HG03439 (cell line): ENCODE results near the gene RALGDS.

Experiments
- ATAC-seq: cut with Tn5 transposase; IDR thresholded peaks from one replicate; pipeline ENCODE4 v1.9.1; 2021; ENCODE audit warnings: mild to moderate bottlenecking, moderate library complexity; ENCODE audit not compliant: unreplicated experiment

RALGDS gene

DNA sequence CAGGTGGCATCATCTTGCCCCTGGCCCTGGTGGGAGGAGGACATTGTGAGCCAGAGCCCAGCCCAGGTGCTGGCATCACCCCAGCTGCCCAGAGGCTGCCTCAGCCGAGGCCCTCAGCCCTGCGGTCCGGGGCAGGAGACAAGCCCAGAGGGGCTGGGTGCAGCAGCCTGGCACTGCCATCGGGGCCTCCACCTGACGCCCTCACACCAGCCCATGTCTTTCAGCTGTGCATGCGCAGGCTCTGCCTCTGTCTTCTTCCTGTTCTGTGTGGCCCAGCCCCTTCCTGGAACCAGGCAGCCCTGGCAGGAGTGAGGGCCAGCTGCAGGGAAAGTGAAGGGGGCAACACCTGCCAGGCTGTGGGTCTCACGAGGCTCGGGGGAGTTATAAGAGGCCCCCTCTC lies 64.0 kb downstream of the RALGDS start:
- no peak for ATAC-seq

DNA sequence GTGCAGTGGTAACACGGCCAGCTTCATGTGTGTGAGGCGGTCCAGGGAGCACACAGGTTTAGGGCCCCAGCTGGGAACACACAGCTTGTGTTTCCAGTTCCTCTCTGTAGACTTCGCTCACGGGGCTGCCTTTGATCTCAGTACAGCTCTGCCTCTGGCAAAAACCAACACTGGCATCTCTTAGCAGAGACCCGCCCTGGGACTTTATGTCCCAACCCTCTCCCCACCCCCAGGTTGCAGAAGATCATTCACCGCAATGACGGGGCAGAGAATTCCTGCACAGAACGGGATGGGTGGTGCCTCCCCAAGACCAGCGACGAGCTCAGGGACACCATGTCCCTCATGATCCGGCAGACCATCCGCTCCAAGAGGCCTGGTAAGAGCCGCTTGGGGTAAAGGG lies 64.5 kb downstream of the RALGDS start:
- ATAC-seq: no peak

DNA sequence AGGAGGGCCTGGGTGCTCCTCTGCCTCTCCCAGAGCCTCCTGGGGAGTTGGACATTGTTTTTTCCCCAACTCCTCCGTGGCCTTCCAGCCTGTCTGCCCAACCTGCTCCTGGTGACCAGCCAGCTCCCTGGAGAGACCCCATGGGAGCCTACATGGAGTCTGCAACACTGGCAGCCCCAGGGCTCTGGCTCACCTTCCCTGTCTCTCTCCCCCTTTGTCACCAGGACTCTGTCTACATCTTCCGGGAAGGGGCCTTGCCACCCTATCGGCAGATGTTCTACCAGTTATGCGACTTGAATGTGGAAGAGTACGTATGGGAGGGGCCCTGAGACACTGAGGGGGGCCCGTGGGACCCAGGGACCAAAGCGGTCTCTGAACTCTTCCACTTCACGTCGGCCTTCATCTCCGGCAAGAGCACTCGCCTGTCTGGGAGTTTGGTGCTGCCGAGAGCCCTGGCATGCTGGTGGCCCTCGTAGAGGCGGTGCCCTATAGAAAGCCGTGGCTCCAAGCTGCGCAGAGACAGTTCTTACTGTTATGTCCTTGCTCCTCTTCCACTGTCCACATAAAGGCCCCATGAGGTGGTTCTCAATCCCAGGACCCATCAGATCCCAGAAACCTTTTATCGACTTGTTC lies 65.1 kb downstream of the RALGDS start:
- ATAC-seq: no peak

DNA sequence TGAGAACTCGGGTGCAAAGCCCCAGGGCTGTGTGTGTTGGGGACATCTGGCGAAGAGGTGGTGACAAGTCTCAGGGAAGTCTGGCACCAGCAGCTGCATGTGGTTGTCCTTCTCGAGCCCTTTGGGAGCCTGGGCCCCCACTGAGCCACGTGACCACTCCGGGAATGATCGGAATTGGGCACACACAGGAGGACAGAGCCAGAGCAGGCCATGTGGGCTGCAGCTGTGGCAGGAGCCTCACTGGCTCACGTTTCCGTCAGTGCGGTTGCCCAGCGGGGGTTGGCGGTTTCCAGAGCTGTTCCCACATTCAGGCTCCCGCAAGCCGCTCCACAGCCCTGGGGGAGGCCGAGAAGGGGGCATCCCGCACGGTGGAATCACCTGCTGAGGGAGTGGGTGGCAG lies 66.1 kb downstream of the RALGDS start:
- ATAC-seq: no peak

DNA sequence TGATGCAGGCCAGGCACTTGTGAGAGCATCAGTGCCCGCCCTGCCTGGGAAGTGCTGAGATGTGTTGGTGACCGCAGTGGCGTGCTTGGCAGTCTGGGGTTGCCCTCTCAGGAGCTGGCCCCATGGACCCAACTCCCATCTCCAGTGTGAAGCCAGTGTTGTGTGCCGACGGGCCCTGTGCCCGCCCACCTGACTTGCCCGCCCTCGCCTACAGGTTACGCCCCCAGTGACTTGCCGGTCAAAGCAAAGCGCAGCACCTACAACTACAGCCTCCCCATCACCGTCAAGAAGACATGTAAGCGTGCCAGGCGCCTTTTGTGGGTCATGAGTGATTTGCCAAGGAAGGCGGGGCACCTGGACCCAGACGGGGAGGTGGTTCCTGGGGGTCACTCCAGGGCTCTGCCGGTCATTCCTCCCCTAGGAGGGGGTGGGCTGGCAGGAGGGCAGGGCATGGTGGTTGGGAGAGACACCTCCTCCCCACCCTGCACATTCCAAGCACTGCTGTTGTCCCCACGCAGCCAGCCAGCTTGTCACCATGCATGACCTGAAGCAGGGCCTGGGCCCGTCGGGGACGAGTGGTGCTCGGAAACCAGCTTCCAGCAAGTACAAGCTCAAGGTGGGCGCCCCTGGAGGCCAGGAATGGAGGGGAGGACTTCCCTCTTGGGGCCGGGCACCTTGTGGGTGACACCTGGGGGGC lies 66.7 kb downstream of the RALGDS start:
- no peak for ATAC-seq

DNA sequence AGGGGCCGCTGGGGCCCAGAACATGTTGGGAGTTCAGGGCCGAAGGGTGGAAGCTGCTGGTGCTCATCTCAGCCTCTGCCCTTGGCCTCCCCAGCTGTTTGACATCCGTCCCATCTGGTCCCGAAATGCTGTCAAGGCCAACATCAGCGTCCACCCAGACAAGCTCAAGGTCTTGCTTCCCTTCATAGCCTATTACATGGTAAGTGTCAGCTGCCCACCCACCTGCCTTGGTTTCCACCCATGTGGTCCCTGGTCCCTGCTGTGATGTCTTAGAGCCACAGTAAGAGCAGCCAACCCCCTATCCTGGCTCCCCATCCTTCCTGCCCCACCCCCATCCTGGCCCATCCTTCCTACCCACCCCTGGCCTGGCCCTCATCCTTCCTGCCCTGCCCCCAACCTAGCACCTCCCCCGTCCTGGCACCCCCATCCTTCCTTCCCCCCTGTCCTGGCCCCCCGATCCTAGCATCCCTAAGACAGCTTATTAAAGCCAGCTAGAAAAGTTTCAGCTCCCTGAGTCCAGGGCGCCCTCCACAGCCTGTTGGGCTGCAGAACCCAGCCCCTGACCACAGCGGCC lies 69.0 kb downstream of the RALGDS start:
- no peak for ATAC-seq

DNA sequence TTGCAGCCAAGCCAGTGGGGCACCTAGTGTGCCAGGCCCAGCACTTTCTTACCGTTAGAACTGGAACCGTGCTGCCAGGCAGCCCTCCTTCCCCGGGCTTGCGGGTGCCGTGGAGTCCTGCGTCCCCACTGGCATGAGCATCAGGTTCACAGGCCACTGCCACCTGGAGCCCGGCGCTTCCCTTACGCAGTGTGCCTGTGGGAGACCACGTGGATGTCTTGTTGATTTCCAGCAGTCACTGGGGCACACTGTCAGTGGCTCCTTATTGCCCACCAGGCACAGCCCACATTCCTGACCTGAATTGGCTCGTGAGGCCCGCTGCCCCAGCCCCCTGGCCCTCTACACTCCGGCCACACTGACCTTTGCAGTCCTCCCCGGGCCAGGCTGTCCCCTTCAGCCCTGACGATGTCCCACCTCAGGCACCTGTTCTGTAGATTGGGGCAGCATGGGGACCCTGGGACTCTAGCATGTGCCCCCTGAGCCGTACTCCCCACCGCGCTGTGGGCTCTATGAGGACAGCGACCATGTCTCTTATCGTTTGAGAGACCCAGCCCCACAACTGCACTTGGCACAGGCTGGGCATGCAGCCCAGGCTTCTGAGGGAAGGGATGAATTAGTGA lies 69.6 kb downstream of the RALGDS start:
- no peak for ATAC-seq

DNA sequence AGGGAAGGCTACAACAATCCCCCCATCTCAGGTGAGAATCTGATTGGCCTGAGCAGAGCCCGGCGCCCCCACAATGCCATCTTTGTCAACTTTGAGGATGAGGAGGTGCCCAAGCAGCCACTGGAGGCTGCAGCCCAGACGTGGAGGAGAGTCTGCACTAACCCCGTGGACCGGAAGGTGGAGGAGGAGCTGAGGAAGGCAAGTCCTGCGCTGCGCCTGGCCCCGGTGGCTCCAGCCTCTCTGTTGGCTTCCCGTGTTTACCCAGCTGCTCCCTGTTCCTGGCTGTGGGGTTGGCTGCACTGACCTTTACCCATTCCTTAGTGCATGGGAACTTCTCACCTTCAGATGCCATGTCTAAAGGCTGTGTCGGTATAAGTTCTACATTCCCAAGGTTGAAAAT lies 70.3 kb downstream of the RALGDS start:
- no peak for ATAC-seq

DNA sequence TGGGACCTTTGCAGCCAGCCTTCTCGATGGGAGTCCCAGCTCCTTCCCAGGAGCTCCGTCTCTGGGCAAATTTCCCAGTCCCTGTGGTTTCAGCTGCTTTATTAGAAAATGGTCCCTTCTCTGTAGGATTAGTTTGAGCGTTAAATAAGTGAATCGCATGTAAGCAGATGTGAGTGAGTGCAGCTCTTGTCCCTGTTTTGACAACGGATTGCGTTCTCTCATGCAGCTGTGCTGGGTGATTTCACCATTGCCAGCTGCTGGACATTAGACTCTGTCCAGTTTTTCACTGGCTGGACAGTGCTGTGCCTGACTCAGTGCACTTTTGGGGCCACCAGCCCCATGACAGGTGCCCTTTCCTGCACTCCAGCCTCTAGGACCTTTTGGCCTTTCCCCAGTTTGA lies 70.9 kb downstream of the RALGDS start:
- no peak for ATAC-seq

DNA sequence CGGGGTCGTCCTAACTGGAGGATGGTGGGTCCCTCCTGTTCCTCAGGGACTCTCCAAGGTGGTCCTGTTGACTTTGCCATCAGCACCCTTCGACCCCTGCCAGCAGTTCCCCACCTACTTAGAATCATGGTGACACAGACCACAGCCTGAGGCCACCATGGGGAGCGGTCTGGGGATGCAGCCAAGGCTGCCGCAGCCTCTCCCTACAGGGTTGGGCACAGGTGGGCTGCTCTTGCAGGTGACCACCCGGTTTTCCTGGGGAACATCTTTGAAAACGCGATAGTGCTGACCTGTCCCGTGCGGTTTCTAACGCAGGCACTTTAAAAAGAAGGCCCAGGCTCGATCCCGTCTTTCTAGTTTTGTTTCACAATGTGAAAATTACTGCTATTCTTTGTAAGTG lies 72.0 kb downstream of the RALGDS start:
- ATAC-seq: no peak

DNA sequence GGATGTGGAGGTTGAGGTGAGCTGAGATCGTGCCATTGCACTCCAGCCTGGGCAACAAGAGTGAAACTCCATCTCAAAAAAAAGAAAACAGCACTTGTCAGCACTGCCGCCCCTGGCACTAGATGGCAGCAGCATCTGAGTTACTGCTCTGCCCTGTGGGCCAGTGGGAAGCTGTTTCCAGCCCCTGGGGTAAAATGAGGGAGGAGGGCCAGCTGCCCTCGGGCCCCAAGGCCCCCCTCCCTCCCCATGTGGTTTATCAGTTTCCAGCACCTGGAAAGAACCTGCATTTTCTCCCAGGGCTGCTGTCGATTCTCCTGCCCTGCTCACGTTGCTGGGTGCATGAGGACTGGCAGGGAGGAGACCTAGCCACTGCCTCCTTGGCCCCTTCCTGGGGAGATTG lies 72.4 kb downstream of the RALGDS start:
- ATAC-seq: no peak
